Ovary (tissue), 3 donors: Measurements from ENCODE around the gene PDE4D.

ENCODE experiments used
- CTCF ChIP-seq, 3 donors: fragments of 450-650 bp in 2 of 3; fragments of 200-600 bp in 1 of 3; IDR thresholded peaks; one replicate each; pipeline versions ENCODE4 v1.5.1 to v1.8.0; 2016 to 2022; ENCODE audit warnings: antibody characterized with exemption in 3 of 3, mild to moderate bottlenecking in 1 of 3
- POLR2A ChIP-seq: fragments of 450-650 bp; IDR thresholded peaks from one replicate; pipeline ENCODE4 v1.6.1; 2017; ENCODE audit warnings: antibody characterized with exemption, mild to moderate bottlenecking, moderate library complexity
- donor health status: DM: no; HTN: no; CAD: no.

GRCh38 chr5:58987193-58987592 lies 906.3 kb downstream of the PDE4D start:
- TF ChIP-seq POLR2A (no peak), CTCF (IDR thresholded peaks at IDR 0.05) (no peak)
